GM12872 (cell line): ENCODE measurements around the gene RANBP1.

ENCODE experiments used
- TF ChIP-seq, protein P1 (sequence below): IDR thresholded peaks from 3 replicates; pipeline ENCODE4 v1.5.1; 2011; ENCODE audit warnings: low read depth, mild to moderate bottlenecking, low read length, moderate library complexity; ENCODE audit not compliant: insufficient read depth

Gene RANBP1

DNA sequence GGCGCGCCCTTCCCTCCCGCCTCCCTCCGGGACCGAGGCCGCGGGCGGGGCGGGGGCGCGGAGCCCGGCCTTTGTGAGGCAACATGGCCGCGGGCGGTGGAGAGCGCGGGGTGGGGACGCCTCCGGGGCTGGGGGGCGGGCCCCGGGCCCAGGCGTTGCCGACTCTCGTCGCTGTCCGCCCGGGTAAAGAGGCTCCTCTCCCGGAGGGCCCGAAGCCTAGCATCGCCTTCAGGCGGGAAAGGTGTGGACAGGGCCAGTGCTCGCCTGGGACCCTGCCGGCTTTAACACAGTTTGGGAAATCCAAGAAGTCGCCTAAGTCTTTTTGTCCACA is 35.5 kb upstream of the RANBP1 start:
- TF ChIP-seq, protein P1, sequence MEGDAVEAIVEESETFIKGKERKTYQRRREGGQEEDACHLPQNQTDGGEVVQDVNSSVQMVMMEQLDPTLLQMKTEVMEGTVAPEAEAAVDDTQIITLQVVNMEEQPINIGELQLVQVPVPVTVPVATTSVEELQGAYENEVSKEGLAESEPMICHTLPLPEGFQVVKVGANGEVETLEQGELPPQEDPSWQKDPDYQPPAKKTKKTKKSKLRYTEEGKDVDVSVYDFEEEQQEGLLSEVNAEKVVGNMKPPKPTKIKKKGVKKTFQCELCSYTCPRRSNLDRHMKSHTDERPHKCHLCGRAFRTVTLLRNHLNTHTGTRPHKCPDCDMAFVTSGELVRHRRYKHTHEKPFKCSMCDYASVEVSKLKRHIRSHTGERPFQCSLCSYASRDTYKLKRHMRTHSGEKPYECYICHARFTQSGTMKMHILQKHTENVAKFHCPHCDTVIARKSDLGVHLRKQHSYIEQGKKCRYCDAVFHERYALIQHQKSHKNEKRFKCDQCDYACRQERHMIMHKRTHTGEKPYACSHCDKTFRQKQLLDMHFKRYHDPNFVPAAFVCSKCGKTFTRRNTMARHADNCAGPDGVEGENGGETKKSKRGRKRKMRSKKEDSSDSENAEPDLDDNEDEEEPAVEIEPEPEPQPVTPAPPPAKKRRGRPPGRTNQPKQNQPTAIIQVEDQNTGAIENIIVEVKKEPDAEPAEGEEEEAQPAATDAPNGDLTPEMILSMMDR, result no peak

DNA sequence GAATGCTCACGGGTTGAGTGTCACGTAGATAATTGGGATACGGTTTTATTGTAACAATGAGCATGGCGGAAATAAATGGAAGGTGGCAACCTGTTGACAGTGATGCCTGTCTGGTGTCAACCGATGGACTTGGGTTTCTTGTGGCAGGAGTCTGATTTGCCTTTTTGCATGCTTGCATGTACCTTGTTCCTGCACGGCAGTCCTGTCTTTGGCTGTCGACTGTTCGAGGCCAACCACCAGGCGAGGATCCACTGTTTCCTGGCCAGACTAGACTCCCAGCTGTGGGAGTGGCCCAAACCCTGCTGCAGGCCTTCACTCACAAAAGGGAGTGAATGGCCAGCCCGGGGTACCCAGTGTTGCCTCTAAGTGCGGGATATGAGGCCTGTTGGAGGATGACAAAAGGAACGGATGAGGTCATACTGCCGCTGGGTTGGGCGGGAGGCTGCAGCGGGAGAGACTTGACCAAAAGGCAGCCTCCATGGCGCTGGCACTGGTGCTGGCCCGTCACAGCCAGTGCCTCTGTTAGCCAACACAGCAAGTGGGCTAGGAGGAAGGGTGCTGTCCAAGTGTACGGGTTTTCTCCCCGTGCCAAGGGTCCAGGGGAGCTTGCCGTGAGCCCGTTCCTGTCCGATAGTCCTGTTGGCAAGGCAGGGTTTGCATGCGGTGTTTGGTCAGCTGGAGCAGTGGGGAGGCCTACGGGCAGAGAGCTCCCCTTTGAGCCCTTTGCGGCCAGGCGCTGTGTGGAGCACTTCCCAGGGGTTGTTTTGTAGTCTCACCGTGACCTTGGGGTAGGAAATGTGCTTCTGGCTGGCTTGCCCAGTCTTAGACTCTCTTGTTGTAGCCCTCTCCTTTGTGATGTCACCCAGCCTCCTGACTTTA is 34.9 kb upstream of the RANBP1 start:
- TF ChIP-seq, protein P1, result no peak

DNA sequence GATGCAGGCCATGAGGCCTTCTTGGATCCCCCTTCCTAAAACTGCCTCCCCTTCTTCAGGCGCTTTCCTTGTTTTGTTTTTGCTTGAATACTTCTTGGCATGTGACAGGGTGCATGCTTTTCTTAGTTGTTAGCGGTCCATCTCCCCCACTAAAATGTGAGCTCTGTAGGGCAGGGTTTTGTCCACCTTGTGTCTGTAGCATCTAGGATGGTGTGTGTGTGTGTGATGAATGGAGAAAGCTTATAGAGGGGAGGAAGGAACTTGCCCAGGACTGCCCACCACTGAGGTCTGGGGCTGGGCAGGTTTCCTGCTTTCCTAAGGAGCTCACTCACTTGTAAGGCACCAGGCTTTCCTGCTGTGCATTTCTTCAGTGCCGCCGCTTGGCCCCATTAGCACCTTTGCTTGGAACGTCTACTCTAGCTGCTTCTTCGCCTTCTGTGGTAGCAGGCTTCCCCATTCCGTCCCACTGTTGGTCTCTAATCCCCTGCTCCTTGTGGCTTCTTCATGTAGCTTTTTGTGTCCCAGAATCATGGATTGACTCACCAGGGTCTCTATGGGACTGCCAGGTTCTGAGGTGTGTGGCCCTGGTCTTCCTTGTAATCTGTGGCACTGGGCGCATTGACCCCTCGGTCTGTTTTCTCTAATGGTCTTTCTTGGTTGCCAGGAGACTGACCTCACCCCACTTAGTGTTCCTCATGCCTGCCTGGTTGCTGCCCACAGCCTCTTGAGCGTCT is 32.6 kb upstream of the RANBP1 start:
- TF ChIP-seq, protein P1, result no peak

DNA sequence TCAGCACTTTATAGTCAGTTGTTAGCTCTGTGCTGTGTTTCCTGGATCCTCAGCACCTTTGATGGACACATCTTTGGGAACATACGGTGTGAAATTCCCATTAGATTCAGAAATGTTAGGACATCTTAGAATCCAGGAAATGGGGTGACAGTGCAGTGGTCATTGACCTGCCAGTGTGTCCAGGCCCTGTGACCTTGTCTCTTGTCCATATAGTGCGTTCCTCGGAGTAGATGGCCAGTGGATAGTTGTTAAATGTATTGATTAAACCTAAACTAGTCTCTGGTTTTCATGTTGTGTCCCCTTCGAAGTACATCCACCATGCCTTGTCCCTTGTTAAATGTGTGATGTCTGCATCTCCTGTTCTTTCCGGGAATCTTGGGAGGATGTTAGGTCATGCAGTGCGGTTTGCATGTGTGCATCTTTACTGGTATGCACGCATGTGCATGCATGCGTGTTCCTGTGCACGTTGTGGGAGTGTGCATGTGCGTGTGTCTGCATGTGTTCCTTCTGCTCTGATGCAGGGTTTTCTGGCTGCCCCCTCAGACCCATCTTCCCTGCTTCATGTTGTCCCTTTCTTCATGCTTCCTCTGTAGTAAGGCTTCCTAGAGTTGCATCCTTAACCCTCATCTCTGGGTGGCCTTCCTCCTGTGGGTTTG is 31.9 kb upstream of the RANBP1 start:
- TF ChIP-seq, protein P1, result no peak

DNA sequence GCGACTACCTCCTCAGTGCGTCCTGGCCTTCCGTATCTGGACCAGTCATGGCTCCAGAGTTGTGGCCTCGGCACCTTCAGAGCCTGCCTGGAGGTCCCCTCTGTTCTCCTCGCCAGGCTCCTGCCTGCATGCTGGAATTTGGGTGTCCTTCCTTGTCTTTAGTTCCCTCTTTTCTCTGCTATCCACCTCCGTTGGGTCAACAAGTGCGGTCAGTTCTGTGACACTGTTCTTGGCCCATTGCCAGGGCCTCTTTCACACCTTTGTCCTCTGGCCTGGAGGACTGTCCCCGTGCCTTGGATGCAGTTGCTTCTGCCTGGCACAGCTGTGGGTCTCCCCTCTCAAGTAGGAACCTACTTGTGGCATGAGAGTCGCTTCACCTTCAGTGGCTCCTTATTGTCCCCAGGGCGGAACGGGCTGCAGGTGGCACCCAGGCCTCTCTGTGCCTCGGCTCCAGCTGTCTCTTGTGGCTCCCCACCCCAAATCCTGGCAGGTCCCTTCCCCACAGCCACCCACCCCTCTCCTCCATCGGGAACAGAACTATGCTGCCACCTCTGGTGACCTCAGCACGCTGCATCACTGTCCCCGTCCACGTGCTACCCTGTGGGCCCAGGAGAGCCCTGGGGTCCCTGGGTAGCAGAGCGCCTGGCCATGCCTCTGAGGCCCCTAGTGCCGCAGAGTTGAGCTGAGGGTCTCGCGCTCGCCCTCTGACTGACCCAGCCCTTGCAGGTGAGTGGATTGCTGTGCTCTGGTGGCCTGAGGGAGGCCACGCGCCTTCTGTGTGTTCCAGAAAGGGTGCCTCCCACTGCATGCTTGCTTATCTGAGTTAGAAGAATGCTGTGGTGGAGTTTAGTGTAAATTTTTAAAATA is 31.1 kb upstream of the RANBP1 start:
- TF ChIP-seq, protein P1, result peak; percentile 57

DNA sequence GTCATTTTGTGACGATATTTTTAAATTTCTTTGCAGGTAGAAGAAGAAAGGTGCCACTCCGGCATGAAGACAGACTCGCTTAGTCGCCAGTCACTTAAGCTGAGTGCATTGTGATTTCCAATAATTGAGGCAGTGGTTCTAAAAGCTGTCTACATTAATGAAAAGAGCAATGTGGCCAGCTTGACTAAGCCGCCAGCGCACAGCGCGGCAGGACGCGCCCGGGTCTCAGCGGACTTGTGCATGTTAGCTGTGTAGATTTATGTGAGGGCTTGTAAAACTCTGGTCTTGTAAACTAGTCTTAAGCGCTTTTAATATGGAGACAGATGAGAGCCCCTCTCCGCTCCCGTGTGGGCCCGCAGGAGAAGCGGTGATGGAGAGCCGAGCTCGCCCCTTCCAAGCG is 30.3 kb upstream of the RANBP1 start:
- TF ChIP-seq, protein P1, result no peak

DNA sequence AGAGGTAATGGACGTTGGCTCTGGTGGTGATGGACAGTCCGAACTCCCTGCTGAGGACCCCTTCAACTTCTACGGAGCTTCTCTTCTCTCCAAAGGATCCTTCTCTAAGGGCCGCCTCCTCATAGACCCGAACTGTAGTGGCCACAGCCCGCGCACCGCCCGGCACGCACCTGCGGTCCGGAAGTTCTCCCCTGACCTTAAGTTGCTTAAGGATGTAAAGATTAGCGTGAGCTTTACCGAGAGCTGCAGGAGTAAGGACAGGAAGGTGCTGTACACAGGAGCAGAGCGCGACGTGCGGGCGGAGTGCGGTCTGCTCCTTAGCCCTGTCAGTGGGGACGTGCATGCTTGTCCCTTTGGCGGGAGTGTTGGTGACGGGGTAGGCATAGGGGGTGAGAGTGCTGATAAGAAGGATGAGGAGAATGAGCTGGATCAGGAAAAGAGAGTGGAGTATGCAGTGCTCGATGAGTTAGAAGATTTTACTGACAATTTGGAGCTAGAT is 29.8 kb upstream of the RANBP1 start:
- TF ChIP-seq, protein P1, result no peak
